Kidney (tissue), 14 donors: ENCODE results near the gene GRAP. TPM values are rescaled to one million over a fixed set of nuclear protein-coding genes. Genes with fewer than 3 reads are reported as not detected.

Source experiments
- DNase-seq, 5 donors: peaks; one replicate each; pipeline ENCODE4 v3.0.0-alpha.2; 2013 to 2020
- FAIRE-seq: peaks from 2 replicates; lab custom pipeline; 2012; peaks lifted over from hg19 to GRCh38; lab: Jason Lieb, UNC
- H3K27ac ChIP-seq, 2 donors: one replicate each; pipeline ENCODE4 v1.7.0; 2013; ENCODE audit warnings: low read depth in 2 of 2, low read length in 2 of 2, inconsistent platforms in 1 of 2
- H3K27me3 ChIP-seq: one replicate; pipeline ENCODE4 v1.7.1; 2013; ENCODE audit warnings: low read length, inconsistent platforms; ENCODE audit not compliant: control insufficient read depth, insufficient read depth
- H3K36me3 ChIP-seq, 3 donors: one replicate each; pipeline versions ENCODE4 v1.7.0 to v1.7.1; 2013; ENCODE audit warnings: low read length in 3 of 3, control low read depth in 1 of 3, inconsistent platforms in 1 of 3; ENCODE audit not compliant: insufficient read depth in 3 of 3, control insufficient read depth in 2 of 3
- H3K4me1 ChIP-seq, 3 donors: one replicate each; pipeline versions ENCODE4 v1.7.0 to v1.7.1; 2013; ENCODE audit warnings: low read length in 3 of 3, inconsistent platforms in 1 of 3, low read depth in 1 of 3; ENCODE audit not compliant: control insufficient read depth in 2 of 3, insufficient read depth in 2 of 3
- H3K4me3 ChIP-seq, 3 donors: one replicate each; pipeline versions ENCODE4 v1.7.0 to v1.8.1; 2013; ENCODE audit warnings: low read length in 3 of 3, control low read depth in 1 of 3, inconsistent platforms in 1 of 3
- H3K9ac ChIP-seq, 3 donors: one replicate each; pipeline versions ENCODE4 v1.7.0 to v1.7.1; 2013; ENCODE audit warnings: low read length in 3 of 3, control low read depth in 1 of 3, inconsistent platforms in 1 of 3
- H3K9me3 ChIP-seq, 3 donors: one replicate each; pipeline versions ENCODE4 v1.7.0 to v1.7.1; 2013; ENCODE audit warnings: low read length in 3 of 3, control low read depth in 1 of 3, inconsistent platforms in 1 of 3; ENCODE audit not compliant: control insufficient read depth in 2 of 3, insufficient read depth in 1 of 3
- CTCF ChIP-seq: IDR thresholded peaks from 3 replicates; pipeline ENCODE4 v1.5.1; 2012; ENCODE audit warnings: mild to moderate bottlenecking, moderate library complexity, borderline replicate concordance; ENCODE audit not compliant: insufficient read depth; ENCODE audit errors: extremely low read depth
- intact Hi-C: fragments of 100-400 bp; cut with DNase I; formaldehyde crosslinking; loops from one replicate; pipeline ENCODE4 v1.11.1; 2022
- polyA plus RNA-seq: library from polyadenylated mRNA; stranded (reverse); fragments of 350-450 nt; fragmentation: Illumina TruSeq; extraction: RNeasy Lipid Tissue Mini Kit (QIAGEN cat#74804); gene quantifications from one replicate; pipeline ENCODE4 v1.2.3, GENCODE V29; 2014; ENCODE audit warnings: low read depth, low replicate concordance; ENCODE audit not compliant: insufficient read depth
- total RNA-seq: library from RNA; stranded (reverse); fragmentation: NEBNext Ultra II Directional; extraction: Animal tissue kit (Norgen Biotek cat#: 25700); gene quantifications from one replicate; pipeline ENCODE4 v1.2.1, GENCODE V29; 2021
- donor health status: control.
- donor health status: control.
- donor health status: control.
- donor health status: control.
- donor health status: control.
- donor health status: DM: yes; HTN: yes; CAD: no.
- donor health status: Normal renal cell carcinoma (clear cell type).

GRAP gene
- total and polyA plus RNA-seq, 2 donors from 2014 or later: 7.0 to 8.4 TPM

DNA sequence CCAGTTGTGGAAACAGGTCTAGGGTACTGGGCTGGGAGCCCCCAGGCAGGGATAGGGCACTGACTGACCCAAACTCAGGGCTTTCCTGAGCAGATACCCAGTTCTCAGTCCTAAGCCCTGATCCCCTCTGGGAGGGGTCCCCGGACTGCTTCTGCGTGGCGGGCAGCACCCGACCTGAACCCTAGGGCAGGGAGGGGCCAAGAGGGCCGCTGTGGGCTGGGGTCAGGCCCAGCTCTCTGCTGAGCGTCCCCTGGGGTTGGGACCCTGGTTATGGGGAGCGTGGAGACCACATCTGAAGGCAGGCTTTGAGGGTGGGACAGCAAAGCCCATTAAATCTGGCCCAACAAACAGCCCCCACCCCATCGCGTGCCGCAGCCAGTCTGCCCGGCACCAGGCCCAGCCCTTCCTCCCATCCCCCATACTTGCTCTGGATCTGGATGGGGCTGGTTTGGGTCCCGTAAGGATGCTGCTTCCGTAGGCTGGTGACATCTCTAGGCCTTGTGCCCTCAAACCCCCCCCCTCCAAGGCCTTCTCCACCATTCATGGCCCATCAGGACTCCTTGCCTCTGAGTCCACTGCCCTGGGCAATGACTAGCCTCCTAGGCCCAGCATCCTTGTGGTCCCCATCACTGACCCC is 41.5 kb downstream of the GRAP start:
- Histone ChIP-seq H3K4me1 (peaks cover 0 to 5% (median 0%) of the 10 kb centered on the region in 3 donors), H3K27me3 (no peaks in the 10 kb centered on the region), H3K36me3 (no peaks in the 10 kb centered on the region), H3K9me3 (peaks cover 0 to 4% (median 0%) of the 10 kb centered on the region in 3 donors), H3K4me3 (peak overlapping the region in 2 of 3 donors; percentile 52 to 58), H3K9ac (peak overlapping the region in 1 of 3 donors; percentile 77), H3K27ac (peak overlapping the region; percentile 32 to 48)
- FAIRE-seq (no peak), DNase-seq (peak in 1 of 5 donors; percentile 67)
- TF ChIP-seq CTCF: no peak
- intact Hi-C loops: no loop called here

GRCh38 chr17:19004421-19005136 is 42.2 kb downstream of the GRAP start, which contains the start of gene FAM83G:
TSS of gene FAM83G (minus strand) at chr17:19004764. CDS start at chr17:19004041, 723 bp downstream.
- DNase-seq: peak; percentile 36 to 94 (median 75)
- peak within 1 kb of the TSS; percentile 32 to 48 for H3K27ac ChIP-seq
- no peaks in the 10 kb centered on the region for H3K27me3 ChIP-seq
- FAIRE-seq: no peak
- H3K4me1 ChIP-seq: peaks cover 0 to 5% (median 0%) of the 10 kb centered on the region in 3 donors
- H3K4me3 ChIP-seq: peak within 1 kb of the TSS; percentile 60
- no peaks in the 10 kb centered on the region for H3K36me3 ChIP-seq
- H3K9ac ChIP-seq: peak within 1 kb of the TSS in 2 of 3 donors; percentile 26 to 77
- H3K9me3 ChIP-seq: peaks cover 0 to 4% (median 0%) of the 10 kb centered on the region in 3 donors
- intact Hi-C loops: no loop called here
- no peak for TF ChIP-seq CTCF

DNA sequence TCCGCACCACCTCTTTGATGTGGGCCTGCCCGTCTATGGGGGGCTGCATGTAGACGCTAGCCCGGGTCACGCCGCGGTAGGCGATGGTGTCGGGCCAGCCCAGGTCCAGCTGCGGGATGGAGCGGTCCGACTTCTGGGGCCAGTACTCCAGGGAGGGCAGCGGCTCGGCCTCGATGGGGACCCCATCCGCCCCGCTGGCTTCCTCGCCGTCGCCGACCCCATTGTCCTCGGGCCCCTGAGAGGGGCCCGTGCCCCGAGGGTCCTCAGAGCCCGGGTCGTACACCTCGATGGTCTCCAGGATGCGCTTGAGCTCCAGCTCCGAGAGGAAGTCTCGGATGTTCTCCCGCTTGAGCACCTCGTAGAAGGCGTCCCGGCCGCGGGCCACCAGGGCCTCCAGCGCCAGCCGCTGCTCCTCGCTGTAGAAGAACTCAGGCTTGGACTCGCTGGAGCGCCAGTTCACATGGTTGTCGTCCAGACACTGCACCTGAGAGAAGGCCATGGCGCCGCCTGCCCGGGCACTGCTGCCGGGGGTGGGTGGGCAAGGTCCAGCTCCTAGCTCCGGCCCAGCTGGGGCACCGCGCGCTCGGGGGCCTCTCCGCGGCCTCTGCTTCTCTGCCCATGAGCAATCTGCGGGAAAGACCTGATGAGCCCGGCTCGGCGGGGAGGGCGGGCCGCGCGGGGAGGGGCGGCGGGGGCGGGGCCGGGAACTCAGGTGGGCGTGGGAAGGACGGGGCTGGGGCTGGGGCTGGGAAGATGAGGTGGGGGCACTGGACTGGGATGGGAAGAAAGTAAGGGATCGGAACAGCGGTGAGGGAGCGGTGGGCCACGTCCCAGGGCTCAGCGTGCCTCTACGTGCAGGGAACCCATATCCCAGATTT is 43.0 kb downstream of the GRAP start:
- no peak for TF ChIP-seq CTCF
- H3K27ac ChIP-seq: peak overlapping the region in 1 of 2 donors; percentile 22
- FAIRE-seq (no peak), DNase-seq (peak; percentile 68 to 85 (median 73))
- H3K4me3 ChIP-seq: peak overlapping the region; percentile 60
- intact Hi-C loops: no loop called here
- H3K4me1 ChIP-seq: peaks cover 0 to 5% (median 0%) of the 10 kb centered on the region in 3 donors
- no peaks in the 10 kb centered on the region for H3K27me3 ChIP-seq
- H3K36me3 ChIP-seq: no peaks in the 10 kb centered on the region
- peaks cover 0 to 4% (median 0%) of the 10 kb centered on the region in 3 donors for H3K9me3 ChIP-seq
- peak overlapping the region in 1 of 3 donors; percentile 61 for H3K9ac ChIP-seq
